ENCODE data around the gene IL12RB1.

Gene IL12RB1

DNA sequence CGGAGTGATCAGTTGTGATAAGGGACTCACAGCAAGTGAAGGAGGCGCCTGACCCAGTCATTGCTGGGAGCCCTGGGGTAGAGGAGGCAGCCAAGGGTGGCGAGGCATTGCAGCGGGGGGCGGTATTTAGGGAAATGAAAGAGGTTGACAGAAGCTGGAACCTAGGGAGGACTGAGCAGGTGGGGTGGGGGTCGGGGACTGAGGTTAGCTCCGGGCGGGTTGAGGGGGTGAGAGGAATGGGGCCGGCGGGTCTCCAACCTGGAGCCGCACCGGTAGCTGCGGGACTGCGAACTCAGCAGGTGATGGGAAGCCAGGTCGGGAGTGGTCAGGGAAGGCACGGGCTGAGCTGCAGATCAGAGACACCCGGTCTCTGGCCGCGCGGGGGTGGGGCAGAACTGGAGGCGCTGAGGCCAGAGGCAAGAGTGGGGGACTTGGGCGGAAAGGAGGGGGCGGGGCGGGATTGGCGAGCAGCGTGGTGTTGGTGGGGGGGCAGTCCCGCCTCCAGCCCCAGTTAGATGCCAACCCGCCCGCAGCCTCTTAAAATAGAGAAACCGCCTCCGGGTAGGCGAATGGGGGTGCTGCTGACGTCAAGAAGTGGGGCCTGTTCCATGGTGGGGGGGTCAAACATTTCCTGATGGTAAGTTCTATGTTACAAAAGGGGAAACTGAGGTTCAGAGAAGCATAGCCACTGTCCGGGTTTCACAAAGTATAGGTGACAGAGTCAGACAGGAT, 12.3 kb upstream of the IL12RB1 start:
- H3K4me3 ChIP-seq (ENCODE audit: low read length), result peak overlapping the region; percentile 83
- TF ChIP-seq CTCF (IDR thresholded peaks at IDR 0.05; ENCODE audit: low read depth, low read length, poor library complexity, severe bottlenecking), result no peak
- TF ChIP-seq EZH2phosphoT487 (IDR thresholded peaks at IDR 0.05; ENCODE audit: borderline replicate concordance, low read length), result no peak
- no peaks in the 10 kb centered on the region for H3K27me3 ChIP-seq (ENCODE audit: control insufficient read depth, low read length)
- H3K9me3 ChIP-seq (ENCODE audit: control insufficient read depth, insufficient read depth, low read length), result no peaks in the 10 kb centered on the region
- peaks cover 24% of the 10 kb centered on the region for H3K79me2 ChIP-seq (ENCODE audit: control insufficient read depth, low read length)
- no peaks in the 10 kb centered on the region for H3K9me2 ChIP-seq (replicated peaks; ENCODE audit: control insufficient read depth, low read length)
- H3K36me3 ChIP-seq (ENCODE audit: control insufficient read depth, low read length), result peaks cover 32% of the 10 kb centered on the region
- H3K4me2 ChIP-seq (ENCODE audit: low read length), result peak overlapping the region; percentile 93
- H3K27ac ChIP-seq (ENCODE audit: low read depth, low read length), result peak overlapping the region; percentile 98
- no peaks in the 10 kb centered on the region for H4K20me1 ChIP-seq (ENCODE audit: control insufficient read depth, insufficient read depth, low read depth, low read length)
- H3K4me1 ChIP-seq (ENCODE audit: control insufficient read depth, low read length), result peaks cover 50% of the 10 kb centered on the region
- H3F3A ChIP-seq (ENCODE audit: control insufficient read depth, insufficient read depth), result peaks cover 27% of the 10 kb centered on the region

DNA sequence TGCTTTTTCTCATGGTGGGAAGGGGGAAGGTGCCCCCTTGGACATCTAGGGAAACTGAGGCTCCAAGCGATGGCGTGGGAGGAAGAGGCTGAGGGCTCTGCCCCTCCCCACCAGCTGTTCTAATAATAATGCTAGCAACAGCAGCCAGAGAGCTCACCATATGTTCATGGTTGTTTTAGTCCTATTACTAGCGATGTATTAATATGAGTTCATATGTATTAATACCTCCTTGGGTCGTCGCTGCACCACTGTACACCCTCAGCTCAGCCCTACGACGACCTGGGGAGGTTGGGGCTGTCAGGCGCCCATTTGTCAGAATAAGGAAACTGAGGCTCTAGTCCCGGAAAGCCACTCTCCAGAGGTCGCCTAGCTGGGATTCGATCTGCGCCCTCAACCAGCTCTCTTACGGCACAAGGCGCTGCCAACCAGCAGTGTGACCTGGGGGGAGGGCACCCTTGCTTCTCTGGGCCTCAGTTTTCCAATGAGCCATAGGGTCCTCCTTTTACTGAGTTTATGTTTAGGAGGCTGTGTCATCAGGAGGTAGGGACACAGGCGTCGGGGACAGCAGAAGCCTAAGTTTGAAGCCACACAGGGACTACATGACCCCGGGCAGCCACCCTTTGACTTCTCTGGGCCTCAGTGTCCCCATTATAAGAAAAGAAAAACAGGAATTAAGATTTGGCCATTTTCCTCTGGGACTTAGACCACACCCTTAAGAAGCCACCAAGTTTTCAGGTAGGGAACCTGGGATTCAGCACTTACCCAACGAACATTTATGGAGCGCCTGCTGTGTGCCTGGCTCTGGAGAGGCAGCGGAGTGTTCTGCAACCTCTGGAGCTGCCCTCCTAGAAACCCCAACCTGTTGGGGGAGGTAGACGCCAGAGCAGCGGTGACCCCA, 11.5 kb upstream of the IL12RB1 start:
- peaks cover 24% of the 10 kb centered on the region for H3K79me2 ChIP-seq (ENCODE audit: control insufficient read depth, low read length)
- peak overlapping the region; percentile 98 for H3K27ac ChIP-seq (ENCODE audit: low read depth, low read length)
- peaks cover 28% of the 10 kb centered on the region for H3K36me3 ChIP-seq (ENCODE audit: control insufficient read depth, low read length)
- no peaks in the 10 kb centered on the region for H3K27me3 ChIP-seq (ENCODE audit: control insufficient read depth, low read length)
- no peaks in the 10 kb centered on the region for H3K9me3 ChIP-seq (ENCODE audit: control insufficient read depth, insufficient read depth, low read length)
- TF ChIP-seq EZH2phosphoT487 (IDR thresholded peaks at IDR 0.05; ENCODE audit: borderline replicate concordance, low read length), result no peak
- no peak for TF ChIP-seq CTCF (IDR thresholded peaks at IDR 0.05; ENCODE audit: low read depth, low read length, poor library complexity, severe bottlenecking)
- H3K4me1 ChIP-seq (ENCODE audit: control insufficient read depth, low read length), result peaks cover 49% of the 10 kb centered on the region
- peak overlapping the region; percentile 83 for H3K4me3 ChIP-seq (ENCODE audit: low read length)
- no peaks in the 10 kb centered on the region for H4K20me1 ChIP-seq (ENCODE audit: control insufficient read depth, insufficient read depth, low read depth, low read length)
- peak overlapping the region; percentile 93 for H3K4me2 ChIP-seq (ENCODE audit: low read length)
- H3F3A ChIP-seq (ENCODE audit: control insufficient read depth, insufficient read depth), result peaks cover 24% of the 10 kb centered on the region
- no peaks in the 10 kb centered on the region for H3K9me2 ChIP-seq (replicated peaks; ENCODE audit: control insufficient read depth, low read length)

DNA sequence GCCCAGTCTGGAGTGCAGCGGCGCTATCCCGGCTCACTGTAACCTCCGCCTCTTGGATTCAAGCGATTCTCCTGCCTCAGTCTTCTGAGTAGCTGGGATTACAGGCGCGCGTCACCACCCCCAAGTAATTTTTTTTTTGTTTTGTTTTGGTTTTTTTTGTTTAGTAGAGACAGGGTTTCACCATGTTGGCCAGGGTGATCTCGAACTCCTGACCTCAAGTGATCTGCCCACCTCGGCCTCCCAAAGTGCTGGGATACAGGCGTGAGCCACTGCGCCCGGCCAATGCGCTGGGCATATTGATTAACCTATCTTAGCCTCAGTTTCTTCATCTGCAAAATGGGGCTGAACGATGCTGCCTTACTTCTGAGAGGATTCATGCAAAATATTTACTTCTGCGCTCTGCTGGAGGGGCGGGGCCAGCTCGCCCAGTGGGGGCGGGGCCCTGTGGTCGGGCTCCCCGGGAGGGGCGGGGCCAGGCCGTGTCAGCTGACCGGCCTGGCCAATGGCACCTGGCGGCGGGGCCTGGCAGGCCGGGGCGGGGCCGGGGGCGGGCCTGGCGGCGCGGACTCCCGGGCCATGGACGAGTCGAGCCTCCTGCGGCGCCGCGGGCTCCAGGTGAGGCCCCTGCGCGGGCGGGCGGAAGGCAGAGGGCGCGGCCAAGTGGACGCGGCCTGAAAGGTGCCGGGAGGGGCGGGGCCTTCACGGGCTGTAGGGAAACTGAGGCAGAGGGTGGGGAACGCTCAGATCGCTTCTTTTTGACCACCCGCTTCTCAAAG, 10.7 kb upstream of the IL12RB1 start, which contains the start of gene MAST3:
Gene MAST3, plus strand, starts transcription at position 562 of the 776 bp plus-strand sequence. Its CDS starts 15 bp downstream, at position 577.
- no peaks in the 10 kb centered on the region for H3K27me3 ChIP-seq (ENCODE audit: control insufficient read depth, low read length)
- peaks cover 24% of the 10 kb centered on the region for H3F3A ChIP-seq (ENCODE audit: control insufficient read depth, insufficient read depth)
- no peaks in the 10 kb centered on the region for H3K9me3 ChIP-seq (ENCODE audit: control insufficient read depth, insufficient read depth, low read length)
- no peaks in the 10 kb centered on the region for H4K20me1 ChIP-seq (ENCODE audit: control insufficient read depth, insufficient read depth, low read depth, low read length)
- H3K27ac ChIP-seq (ENCODE audit: low read depth, low read length), result peak within 1 kb of the TSS; percentile 98
- peaks cover 24% of the 10 kb centered on the region for H3K79me2 ChIP-seq (ENCODE audit: control insufficient read depth, low read length)
- no peak for TF ChIP-seq EZH2phosphoT487 (IDR thresholded peaks at IDR 0.05; ENCODE audit: borderline replicate concordance, low read length)
- TF ChIP-seq CTCF (IDR thresholded peaks at IDR 0.05; ENCODE audit: low read depth, low read length, poor library complexity, severe bottlenecking), result no peak
- peak within 1 kb of the TSS; percentile 83 for H3K4me3 ChIP-seq (ENCODE audit: low read length)
- H3K4me2 ChIP-seq (ENCODE audit: low read length), result peak within 1 kb of the TSS; percentile 93
- H3K4me1 ChIP-seq (ENCODE audit: control insufficient read depth, low read length), result peaks cover 49% of the 10 kb centered on the region
- H3K36me3 ChIP-seq (ENCODE audit: control insufficient read depth, low read length), result peaks cover 22% of the 10 kb centered on the region
- no peaks in the 10 kb centered on the region for H3K9me2 ChIP-seq (replicated peaks; ENCODE audit: control insufficient read depth, low read length)
